Measurements from ENCODE around the gene WDR81.

The WDR81 gene

GRCh38 chr17:1776857-1777256 is 52.4 kb downstream of the WDR81 start:
- no peak overlapping the region for H3K27ac ChIP-seq (ENCODE audit: poor library complexity, severe bottlenecking)
- no peak overlapping the region for H3K4me3 ChIP-seq (ENCODE audit: severe bottlenecking)
- no peaks in the 10 kb centered on the region for H3K9me3 ChIP-seq (ENCODE audit: severe bottlenecking)
- TF ChIP-seq CTCF (IDR thresholded peaks at IDR 0.05; ENCODE audit: poor library complexity, severe bottlenecking): no peak
- peaks cover 15% of the 10 kb centered on the region for H3K4me1 ChIP-seq (ENCODE audit: insufficient read depth, poor library complexity, severe bottlenecking)
- DNase-seq (ENCODE audit: low spot score) (no peak), ATAC-seq (ENCODE audit: low read depth) (no peak)
- H3K36me3 ChIP-seq (ENCODE audit: low read depth): peaks cover 55% of the 10 kb centered on the region
- no peaks in the 10 kb centered on the region for H3K27me3 ChIP-seq (ENCODE audit: insufficient read depth, poor library complexity, severe bottlenecking)

- peaks cover 79% of the 10 kb centered on the region for H3K36me3 ChIP-seq (ENCODE audit: low read depth)
- H3K4me1 ChIP-seq (ENCODE audit: insufficient read depth, poor library complexity, severe bottlenecking): peaks cover 15% of the 10 kb centered on the region
- H3K27ac ChIP-seq (ENCODE audit: poor library complexity, severe bottlenecking): peak overlapping the region; percentile 88
- no peak overlapping the region for H3K4me3 ChIP-seq (ENCODE audit: severe bottlenecking)
- ATAC-seq (ENCODE audit: low read depth) (peak; percentile 95), DNase-seq (ENCODE audit: low spot score) (no peak)
- TF ChIP-seq CTCF (IDR thresholded peaks at IDR 0.05; ENCODE audit: poor library complexity, severe bottlenecking): no peak
- no peaks in the 10 kb centered on the region for H3K27me3 ChIP-seq (ENCODE audit: insufficient read depth, poor library complexity, severe bottlenecking)
- H3K9me3 ChIP-seq (ENCODE audit: severe bottlenecking): no peaks in the 10 kb centered on the region
Measured at GRCh38 chr17:1779571-1780131, 55.1 kb downstream of the WDR81 start.

- H3K27me3 ChIP-seq (ENCODE audit: insufficient read depth, poor library complexity, severe bottlenecking): no peaks in the 10 kb centered on the region
- no peak overlapping the region for H3K27ac ChIP-seq (ENCODE audit: poor library complexity, severe bottlenecking)
Measured at GRCh38 chr17:1782171-1782567, 57.7 kb downstream of the WDR81 start.

GRCh38 chr17:1783271-1783670 is 58.8 kb downstream of the WDR81 start:
- Histone ChIP-seq H3K36me3 (ENCODE audit: low read depth) (peaks cover 78% of the 10 kb centered on the region), H3K9me3 (ENCODE audit: severe bottlenecking) (no peaks in the 10 kb centered on the region), H3K4me1 (ENCODE audit: insufficient read depth, poor library complexity, severe bottlenecking) (peaks cover 25% of the 10 kb centered on the region), H3K27ac (ENCODE audit: poor library complexity, severe bottlenecking) (no peak overlapping the region), H3K27me3 (ENCODE audit: insufficient read depth, poor library complexity, severe bottlenecking) (no peaks in the 10 kb centered on the region), H3K4me3 (ENCODE audit: severe bottlenecking) (no peak overlapping the region)
- no peak for TF ChIP-seq CTCF (IDR thresholded peaks at IDR 0.05; ENCODE audit: poor library complexity, severe bottlenecking)
- DNase-seq (ENCODE audit: low spot score): no peak
- ATAC-seq (ENCODE audit: low read depth): no peak

More at GRCh38 chr17:1782171-1782567, 57.7 kb downstream of the WDR81 start:
- Histone ChIP-seq H3K4me1 (ENCODE audit: insufficient read depth, poor library complexity, severe bottlenecking) (peaks cover 17% of the 10 kb centered on the region), H3K36me3 (ENCODE audit: low read depth) (peaks cover 82% of the 10 kb centered on the region), H3K9me3 (ENCODE audit: severe bottlenecking) (no peaks in the 10 kb centered on the region), H3K4me3 (ENCODE audit: severe bottlenecking) (no peak overlapping the region)
- no peak for TF ChIP-seq CTCF (IDR thresholded peaks at IDR 0.05; ENCODE audit: poor library complexity, severe bottlenecking)
- ATAC-seq (ENCODE audit: low read depth) (no peak), DNase-seq (ENCODE audit: low spot score) (no peak)

- ATAC-seq (ENCODE audit: low read depth) (peak; percentile 32; the same call in 1 of the 3 replicates), DNase-seq (ENCODE audit: low spot score) (no peak)
- Histone ChIP-seq H3K36me3 (ENCODE audit: low read depth) (peaks cover 70% of the 10 kb centered on the region), H3K27ac (ENCODE audit: poor library complexity, severe bottlenecking) (no peak overlapping the region), H3K4me3 (ENCODE audit: severe bottlenecking) (no peak overlapping the region), H3K27me3 (ENCODE audit: insufficient read depth, poor library complexity, severe bottlenecking) (no peaks in the 10 kb centered on the region), H3K9me3 (ENCODE audit: severe bottlenecking) (no peaks in the 10 kb centered on the region), H3K4me1 (ENCODE audit: insufficient read depth, poor library complexity, severe bottlenecking) (peaks cover 25% of the 10 kb centered on the region)
- peak; percentile 61 for TF ChIP-seq CTCF (IDR thresholded peaks at IDR 0.05; ENCODE audit: poor library complexity, severe bottlenecking)
Measured at GRCh38 chr17:1783834-1784611, 59.5 kb downstream of the WDR81 start.
